Panc1 (cell line): ENCODE data around the gene ITGAX.

Experiments
- CTCF ChIP-seq: fragments of 450-650 bp; IDR thresholded peaks from 2 replicates; pipeline ENCODE4 v1.5.1; 2017; ENCODE audit warnings: mild to moderate bottlenecking
- POLR2AphosphoS5 ChIP-seq: IDR thresholded peaks from 2 replicates; pipeline ENCODE4 v1.6.1; 2012; ENCODE audit warnings: mild to moderate bottlenecking, low read depth, low read length, moderate library complexity
- REST ChIP-seq, 2 experiments: IDR thresholded peaks; 2 replicates each; pipeline ENCODE4 v1.6.1; 2011 to 2012; ENCODE audit warnings: low read depth in 2 of 2, control low read depth in 1 of 2, low read length in 1 of 2, mild to moderate bottlenecking in 1 of 2, moderate library complexity in 1 of 2; ENCODE audit not compliant: insufficient read depth in 1 of 2
- SIN3A ChIP-seq: IDR thresholded peaks from 2 replicates; pipeline ENCODE4 v1.6.1; 2012; ENCODE audit warnings: low read depth, mild to moderate bottlenecking, low read length, moderate library complexity, borderline replicate concordance; ENCODE audit not compliant: insufficient read depth
- TCF7L2 ChIP-seq: IDR thresholded peaks from 2 replicates; pipeline ENCODE4 v1.6.1; 2011; ENCODE audit warnings: mild to moderate bottlenecking, low read depth, low read length, inconsistent platforms

GRCh38 chr16:31344712-31345111 lies 10.3 kb upstream of the ITGAX start:
- TF ChIP-seq CTCF = no peak
- TF ChIP-seq POLR2AphosphoS5 = no peak
- TF ChIP-seq SIN3A = no peak
- no peak for TF ChIP-seq TCF7L2
- TF ChIP-seq REST (IDR thresholded peaks at IDR 0.05; ENCODE audit: insufficient read depth in 1 of 2, low read depth in 2 of 2, low read length in 1 of 2) = no peak
